Ovary (tissue), 3 donors: Measurements from ENCODE around the gene SETDB1.

Experiments
- CTCF ChIP-seq, 3 donors: fragments of 450-650 bp in 2 of 3; fragments of 200-600 bp in 1 of 3; IDR thresholded peaks; one replicate each; pipeline versions ENCODE4 v1.5.1 to v1.8.0; 2016 to 2022; ENCODE audit warnings: antibody characterized with exemption in 3 of 3, mild to moderate bottlenecking in 1 of 3
- POLR2A ChIP-seq: fragments of 450-650 bp; IDR thresholded peaks from one replicate; pipeline ENCODE4 v1.6.1; 2017; ENCODE audit warnings: antibody characterized with exemption, mild to moderate bottlenecking, moderate library complexity
- donor health status: DM: no; HTN: no; CAD: no.

GRCh38 chr1:150981177-150981804 is 55.1 kb downstream of the SETDB1 start:
- TF ChIP-seq CTCF (IDR thresholded peaks at IDR 0.05) = no peak
- no peak for TF ChIP-seq POLR2A
